Astrocyte (in vitro differentiated cells and primary cell): ENCODE data around the gene SH2D2A. TPM values are rescaled to one million over a fixed set of nuclear protein-coding genes. Genes with fewer than 3 reads are reported as not detected.

ENCODE experiments used
- DNase-seq: peaks from one replicate; pipeline ENCODE4 v3.0.0-alpha.2; 2010; ENCODE audit warnings: low read depth
- FAIRE-seq: peaks from 2 replicates; lab custom pipeline; 2011; peaks lifted over from hg19 to GRCh38; lab: Jason Lieb, UNC
- H2AFZ ChIP-seq: 2 replicates; pipeline ENCODE4 v1.6.0; 2012; ENCODE audit warnings: low read depth, low read length, inconsistent platforms
- H3K27ac ChIP-seq: 2 replicates; pipeline ENCODE4 v1.5.1; 2011; ENCODE audit warnings: low read depth, low read length, inconsistent platforms
- H3K27me3 ChIP-seq: 2 replicates; pipeline ENCODE4 v1.6.0; 2011; ENCODE audit warnings: low read length, inconsistent platforms; ENCODE audit not compliant: insufficient read depth
- H3K36me3 ChIP-seq: 2 replicates; pipeline ENCODE4 v1.5.1; 2011; ENCODE audit warnings: low read length, inconsistent platforms; ENCODE audit not compliant: insufficient read depth
- H3K4me1 ChIP-seq: 2 replicates; pipeline ENCODE4 v1.5.1; 2011; ENCODE audit warnings: low read length, inconsistent platforms; ENCODE audit not compliant: insufficient read depth
- H3K4me2 ChIP-seq: 2 replicates; pipeline ENCODE4 v1.6.0; 2012; ENCODE audit warnings: low read length, inconsistent platforms
- H3K4me3 ChIP-seq: 2 replicates; pipeline ENCODE4 v1.5.1; 2011; ENCODE audit warnings: low read depth, mild to moderate bottlenecking, low read length, inconsistent platforms; ENCODE audit not compliant: insufficient read depth
- H3K79me2 ChIP-seq: 2 replicates; pipeline ENCODE4 v1.6.0; 2012; ENCODE audit warnings: mild to moderate bottlenecking, low read length, inconsistent platforms; ENCODE audit not compliant: insufficient read depth
- H3K9ac ChIP-seq: 2 replicates; pipeline ENCODE4 v1.6.0; 2012; ENCODE audit warnings: mild to moderate bottlenecking, low read length, inconsistent platforms
- H3K9me3 ChIP-seq: 2 replicates; pipeline ENCODE4 v1.5.1; 2012; ENCODE audit warnings: low read depth, mild to moderate bottlenecking, low read length, inconsistent platforms; ENCODE audit not compliant: insufficient read depth
- H4K20me1 ChIP-seq: 2 replicates; pipeline ENCODE4 v1.6.0; 2012; ENCODE audit warnings: low read length, inconsistent platforms; ENCODE audit not compliant: insufficient read depth
- H3K27ac Mint-ChIP-seq: one replicate; pipeline ENCODE4 v1.8.0; 2021; ENCODE audit warnings: mild to moderate bottlenecking, mixed read lengths; ENCODE audit not compliant: unreplicated experiment
- H3K27me3 Mint-ChIP-seq: one replicate; pipeline ENCODE4 v1.8.0; 2021; ENCODE audit warnings: low read depth, mixed read lengths; ENCODE audit not compliant: unreplicated experiment
- H3K36me3 Mint-ChIP-seq: one replicate; pipeline ENCODE4 v1.8.0; 2021; ENCODE audit warnings: low read depth, mixed read lengths; ENCODE audit not compliant: unreplicated experiment
- H3K4me1 Mint-ChIP-seq: one replicate; pipeline ENCODE4 v1.8.0; 2021; ENCODE audit warnings: low read depth, mixed read lengths; ENCODE audit not compliant: unreplicated experiment
- H3K4me3 Mint-ChIP-seq: one replicate; pipeline ENCODE4 v1.8.0; 2021; ENCODE audit warnings: mild to moderate bottlenecking, moderate library complexity, mixed read lengths; ENCODE audit not compliant: unreplicated experiment
- H3K9me3 Mint-ChIP-seq: one replicate; pipeline ENCODE4 v1.8.0; 2021; ENCODE audit warnings: mild to moderate bottlenecking, mixed read lengths; ENCODE audit not compliant: unreplicated experiment
- CTCF ChIP-seq: IDR thresholded peaks from 2 replicates; pipeline ENCODE4 v1.5.1; 2011; ENCODE audit warnings: low read depth, mild to moderate bottlenecking, inconsistent platforms, low read length, moderate library complexity; ENCODE audit not compliant: insufficient read depth
- EZH2 ChIP-seq: IDR thresholded peaks from 2 replicates; pipeline ENCODE4 v1.6.1; 2012; ENCODE audit warnings: mild to moderate bottlenecking, low read length, inconsistent platforms; ENCODE audit not compliant: insufficient read depth
- total RNA-seq: library from RNA; stranded (reverse); gene quantifications from 2 replicates; pipeline ENCODE4 v1.2.1, GENCODE V29; 2021

Gene SH2D2A
- total RNA-seq, 1 donor from 2014 or later, result 1.1 TPM

DNA sequence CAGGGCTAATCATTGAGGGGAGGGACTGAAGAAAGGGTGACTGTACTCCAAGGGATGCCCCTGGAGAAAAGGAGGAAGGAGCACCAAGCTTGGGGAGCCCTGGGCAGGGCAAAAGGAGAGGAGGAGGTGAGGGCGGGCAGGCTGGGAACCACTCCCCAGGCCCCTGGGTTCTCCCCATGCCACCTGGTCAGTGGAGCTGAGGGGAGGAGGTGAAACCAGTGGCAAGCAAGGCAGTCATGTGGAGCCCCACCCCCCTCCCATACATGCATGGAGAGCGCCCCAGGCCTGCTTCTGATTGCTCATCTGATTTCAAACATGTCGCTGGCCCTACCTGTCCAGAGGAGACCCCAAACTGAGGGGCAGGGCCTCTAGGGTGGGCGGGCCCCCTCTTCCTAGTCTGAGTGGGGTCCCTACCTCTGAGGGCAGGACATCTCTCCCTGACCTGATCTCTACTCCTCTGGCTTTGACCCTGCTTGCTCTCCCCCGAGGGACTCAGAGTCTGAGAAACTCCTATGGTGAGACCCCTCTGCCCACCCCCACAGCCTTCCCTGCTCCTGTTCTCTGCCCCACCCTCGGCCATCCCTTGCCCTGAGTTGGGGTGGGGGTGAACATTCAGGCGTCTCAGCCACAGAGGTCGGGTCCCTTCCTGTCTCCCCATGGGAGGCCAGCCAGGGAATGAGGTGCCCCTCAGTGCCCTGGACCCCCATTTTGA lies 23.7 kb upstream of the SH2D2A start:
- Histone ChIP-seq H3K79me2 (no peaks in the 10 kb centered on the region), H3K4me1 (no peaks in the 10 kb centered on the region), H3K4me3 (no peak overlapping the region), H3K4me2 (no peak overlapping the region), H2AFZ (no peak overlapping the region), H3K27me3 (peaks cover 56% of the 10 kb centered on the region), H3K36me3 (no peaks in the 10 kb centered on the region), H3K9ac (no peak overlapping the region), H4K20me1 (no peaks in the 10 kb centered on the region), H3K27ac (no peak overlapping the region), H3K9me3 (no peaks in the 10 kb centered on the region)
- no peaks in the 10 kb centered on the region for H3K4me1 Mint-ChIP-seq
- peaks cover 93% of the 10 kb centered on the region for H3K27me3 Mint-ChIP-seq
- TF ChIP-seq EZH2, result no peak
- no peak for TF ChIP-seq CTCF
- peaks cover 7% of the 10 kb centered on the region for H3K36me3 Mint-ChIP-seq
- H3K9me3 Mint-ChIP-seq, result peaks cover 16% of the 10 kb centered on the region
- no peak for DNase-seq
- no peak for FAIRE-seq
- no peak overlapping the region for H3K4me3 Mint-ChIP-seq
- no peak overlapping the region for H3K27ac Mint-ChIP-seq

DNA sequence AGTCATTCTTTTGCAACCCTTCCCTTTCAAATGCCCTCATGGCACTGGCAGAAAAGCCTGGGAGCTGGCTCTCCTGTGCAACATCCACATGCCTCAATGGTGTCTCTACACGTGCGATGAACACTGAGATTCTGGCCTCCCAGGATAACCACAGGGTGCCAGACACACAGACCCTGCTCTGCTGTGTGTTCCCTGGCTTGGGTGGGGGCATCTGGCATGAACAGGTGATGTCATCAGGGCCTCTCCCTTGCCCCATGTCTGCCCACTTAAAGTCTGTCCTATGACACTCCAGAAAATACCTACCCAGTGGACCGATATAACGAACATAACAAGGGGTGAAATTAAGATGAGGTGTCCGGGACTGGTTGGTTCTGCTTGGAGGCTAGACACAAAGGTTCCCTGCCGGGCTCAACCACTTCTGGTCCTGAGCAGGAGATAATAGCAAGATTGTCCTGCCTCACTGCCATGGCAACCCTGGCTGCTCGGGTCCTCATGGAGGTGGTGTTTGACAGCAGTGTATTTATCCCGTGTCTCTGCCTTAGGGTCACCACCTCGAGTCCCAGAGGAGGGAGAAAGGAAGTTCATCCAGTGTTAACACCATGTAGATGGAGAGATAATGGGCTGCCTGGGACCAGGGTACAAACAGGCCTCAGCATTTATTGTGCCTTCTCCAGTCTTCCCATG lies 22.9 kb upstream of the SH2D2A start:
- H3K36me3 ChIP-seq, result no peaks in the 10 kb centered on the region
- Mint-ChIP-seq H3K4me1 (no peaks in the 10 kb centered on the region), H3K27ac (no peak overlapping the region), H3K27me3 (peaks cover 94% of the 10 kb centered on the region), H3K9me3 (peaks cover 16% of the 10 kb centered on the region), H3K36me3 (peaks cover 7% of the 10 kb centered on the region), H3K4me3 (no peak overlapping the region)
- H3K27me3 ChIP-seq, result peaks cover 56% of the 10 kb centered on the region
- no peaks in the 10 kb centered on the region for H3K79me2 ChIP-seq
- H4K20me1 ChIP-seq, result no peaks in the 10 kb centered on the region
- no peak for FAIRE-seq
- H3K9ac ChIP-seq, result no peak overlapping the region
- H3K4me2 ChIP-seq, result no peak overlapping the region
- no peak overlapping the region for H3K27ac ChIP-seq
- H3K4me1 ChIP-seq, result no peaks in the 10 kb centered on the region
- H3K9me3 ChIP-seq, result no peaks in the 10 kb centered on the region
- no peak for DNase-seq
- TF ChIP-seq CTCF (no peak), EZH2 (no peak)
- no peak overlapping the region for H3K4me3 ChIP-seq
- H2AFZ ChIP-seq, result no peak overlapping the region

- Mint-ChIP-seq H3K27me3 (peaks cover 94% of the 10 kb centered on the region), H3K9me3 (peaks cover 14% of the 10 kb centered on the region), H3K36me3 (peaks cover 7% of the 10 kb centered on the region), H3K4me1 (no peaks in the 10 kb centered on the region), H3K4me3 (no peak overlapping the region), H3K27ac (no peak overlapping the region)
- no peak overlapping the region for H3K4me3 ChIP-seq
- H3K79me2 ChIP-seq, result no peaks in the 10 kb centered on the region
- H3K36me3 ChIP-seq, result no peaks in the 10 kb centered on the region
- no peak overlapping the region for H3K9ac ChIP-seq
- peak; percentile 81 for TF ChIP-seq CTCF
- TF ChIP-seq EZH2, result no peak
- FAIRE-seq (no peak), DNase-seq (no peak)
- H3K27me3 ChIP-seq, result peaks cover 56% of the 10 kb centered on the region
- H3K27ac ChIP-seq, result no peak overlapping the region
- no peak overlapping the region for H3K4me2 ChIP-seq
- no peaks in the 10 kb centered on the region for H3K4me1 ChIP-seq
- no peaks in the 10 kb centered on the region for H4K20me1 ChIP-seq
- no peaks in the 10 kb centered on the region for H3K9me3 ChIP-seq
- H2AFZ ChIP-seq, result no peak overlapping the region
These were observed 22.3 kb upstream of the SH2D2A start for GRCh38 chr1:156838972-156839371.
